Activated CD4-positive, alpha-beta T cell treated with anti-CD3 and anti-CD28 coated beads for 36 hours (primary cell): Measurements from ENCODE around the gene GRPEL1. TPM values are rescaled to one million over a fixed set of nuclear protein-coding genes. Genes with fewer than 3 reads are reported as not detected.

Experiments
- ATAC-seq: fragments of 200-7000 bp; cut with Tn5 transposase; one replicate; pipeline ENCODE4 v1.10.0; 2021; ENCODE audit warnings: mild to moderate bottlenecking, moderate library complexity
- CTCF ChIA-PET: fragments of 350-600 bp; sonication (Branson Sonifier 250); formaldehyde crosslinking; loops from one replicate; lab custom pipeline; 2021; ENCODE audit warnings: antibody characterized with exemption; lab: Charles Lee
- POLR2A ChIA-PET: fragments of 350-600 bp; sonication (Branson Sonifier 250); formaldehyde crosslinking; loops from one replicate; lab custom pipeline; 2021; ENCODE audit warnings: antibody characterized with exemption, inconsistent platforms; lab: Charles Lee
- DNase-seq: peaks from one replicate; pipeline ENCODE4 v3.0.0-alpha.2; 2020
- H3K27ac Mint-ChIP-seq: one replicate; pipeline ENCODE4 v1.8.0; 2021; ENCODE audit warnings: mixed read lengths
- H3K27me3 Mint-ChIP-seq: one replicate; pipeline ENCODE4 v1.8.0; 2021; ENCODE audit warnings: mixed read lengths
- H3K36me3 Mint-ChIP-seq: one replicate; pipeline ENCODE4 v1.8.0; 2021; ENCODE audit warnings: low read depth, mixed read lengths
- H3K4me1 Mint-ChIP-seq: one replicate; pipeline ENCODE4 v1.8.0; 2021; ENCODE audit warnings: mixed read lengths
- H3K4me3 Mint-ChIP-seq: one replicate; pipeline ENCODE4 v1.8.0; 2021; ENCODE audit warnings: mild to moderate bottlenecking, moderate library complexity, mixed read lengths
- H3K9me3 Mint-ChIP-seq: one replicate; pipeline ENCODE4 v1.8.0; 2021; ENCODE audit warnings: low read depth, mixed read lengths
- intact Hi-C, 2 experiments: fragments of 100-400 bp; cut with DNase I in 1 of 2; cut with micrococcal nuclease in 1 of 2; formaldehyde crosslinking; loops; one replicate each; pipeline versions ENCODE4 v1.14.2 to v1.15.1; 2022 to 2024; cut with DNase I, micrococcal nuclease
- total RNA-seq, 2 experiments: library from RNA; stranded (reverse); gene quantifications; one replicate each; pipeline ENCODE4 v1.2.3, GENCODE V29; 2021

The GRPEL1 gene
- total RNA-seq, 2 experiments from 2014 or later: 81.0 to 93.0 TPM

- H3K4me3 Mint-ChIP-seq: peak overlapping the region; percentile 86
- DNase-seq (no peak), ATAC-seq (no peak)
- intact Hi-C loops: loop anchor here in 1 of 2 experiments (10.0 kb wide), 1 partner anchor 131 kb away; no protein-coding TSS in a partner anchor
- H3K27ac Mint-ChIP-seq: peak overlapping the region; percentile 73
- H3K4me1 Mint-ChIP-seq: peaks cover 54% of the 10 kb centered on the region
- H3K27me3 Mint-ChIP-seq: peaks cover 3% of the 10 kb centered on the region
- POLR2A ChIA-PET: interaction anchor here (0.6 kb wide), 2 partner anchors 13 to 22 kb away, joined by 5 to 16 read pairs; no protein-coding TSS in a partner anchor
- CTCF ChIA-PET: interaction anchor here (1.0 to 8.9 kb wide), 5 partner anchors 11 to 56 kb away, joined by 3 to 126 read pairs (median 3); partner anchors contain the start of gene GRPEL1
- H3K36me3 Mint-ChIP-seq: peaks cover 4% of the 10 kb centered on the region
- H3K9me3 Mint-ChIP-seq: no peaks in the 10 kb centered on the region
Observed at GRCh38 chr4:7045553-7045952, 22.3 kb downstream of the GRPEL1 start.

- intact Hi-C loops: loop anchor here in 1 of 2 experiments (1.0 to 10.0 kb wide), 2 partner anchors 24 to 130 kb away; partner anchors contain the start of gene GRPEL1
- Mint-ChIP-seq H3K4me1 (peaks cover 52% of the 10 kb centered on the region), H3K27ac (peak overlapping the region; percentile 67), H3K9me3 (no peaks in the 10 kb centered on the region), H3K27me3 (peaks cover 3% of the 10 kb centered on the region), H3K4me3 (peak overlapping the region; percentile 86), H3K36me3 (peaks cover 4% of the 10 kb centered on the region)
- CTCF ChIA-PET: interaction anchor here (0.5 to 8.9 kb wide), 12 partner anchors 8 to 338 kb away, joined by 3 to 126 read pairs (median 4); partner anchors contain the start of gene GRPEL1
- POLR2A ChIA-PET: interaction anchor here (0.6 to 2.6 kb wide), 2 partner anchors 10 to 24 kb away, joined by 3 to 12 read pairs; partner anchors contain the start of gene GRPEL1
- ATAC-seq (no peak), DNase-seq (no peak)
Observed at GRCh38 chr4:7044137-7044930, 23.5 kb downstream of the GRPEL1 start.

- Mint-ChIP-seq H3K4me1 (peaks cover 46% of the 10 kb centered on the region), H3K4me3 (peak within 1 kb of the TSS; percentile 86), H3K9me3 (no peaks in the 10 kb centered on the region), H3K27ac (peak within 1 kb of the TSS; percentile 77), H3K36me3 (no peaks in the 10 kb centered on the region), H3K27me3 (peaks cover 3% of the 10 kb centered on the region)
- peak; percentile 47 for ATAC-seq
- ChIA-PET POLR2A (interaction anchor here (0.6 to 2.6 kb wide), 3 partner anchors 11 to 135 kb away, joined by 3 to 12 read pairs (median 3); partner anchors contain the start of gene GRPEL1), CTCF (interaction anchor here (0.5 to 8.9 kb wide), 20 partner anchors 9 to 369 kb away, joined by 3 to 126 read pairs (median 4); partner anchors contain the start of gene GRPEL1)
- DNase-seq: peak; percentile 70
- intact Hi-C loops: loop anchor here (1.0 to 10.0 kb wide), 10 partner anchors 25 to 403 kb away; partner anchors contain the start of genes GRPEL1 (in 2 of the 2), BLOC1S4 (in 1 of the 2), KIAA0232 (in 1 of the 2) and MRFAP1 (in 1 of the 2)
Observed at GRCh38 chr4:7043284-7044136, 24.4 kb downstream of the GRPEL1 start, which contains the start of gene TADA2B. Gene TADA2B (plus strand): TSS chr4:7043372. CDS start chr4:7043580, 208 bp downstream.

- POLR2A ChIA-PET: interaction anchor here (0.8 to 2.6 kb wide), 3 partner anchors 25 to 134 kb away, joined by 3 to 12 read pairs (median 3); partner anchors contain the start of gene GRPEL1
- intact Hi-C loops: loop anchor here (1.0 to 10.0 kb wide), 11 partner anchors 26 to 402 kb away; partner anchors contain the start of genes BLOC1S4 (in 1 of the 2), GRPEL1 (in 1 of the 2), KIAA0232 (in 1 of the 2) and MRFAP1 (in 1 of the 2)
- Mint-ChIP-seq H3K27me3 (peaks cover 3% of the 10 kb centered on the region), H3K36me3 (no peaks in the 10 kb centered on the region), H3K27ac (peak overlapping the region; percentile 77), H3K4me3 (peak overlapping the region; percentile 84), H3K9me3 (no peaks in the 10 kb centered on the region), H3K4me1 (peaks cover 46% of the 10 kb centered on the region)
- CTCF ChIA-PET: interaction anchor here (0.8 to 8.9 kb wide), 15 partner anchors 10 to 368 kb away, joined by 3 to 126 read pairs (median 4); partner anchors contain the start of gene GRPEL1
- DNase-seq: peak; percentile 95
- ATAC-seq: peak; percentile 87
Observed at GRCh38 chr4:7042503-7043283, 25.2 kb downstream of the GRPEL1 start.

- ChIA-PET POLR2A (interaction anchor here (0.8 to 2.6 kb wide), 3 partner anchors 26 to 54 kb away, joined by 3 to 12 read pairs (median 7); partner anchors contain the start of gene GRPEL1), CTCF (interaction anchor here (0.7 to 8.9 kb wide), 9 partner anchors 12 to 196 kb away, joined by 3 to 126 read pairs (median 4); partner anchors contain the start of gene GRPEL1)
- H3K4me1 Mint-ChIP-seq: peaks cover 44% of the 10 kb centered on the region
- DNase-seq: no peak
- intact Hi-C loops: loop anchor here (1.0 to 10.0 kb wide), 4 partner anchors 55 to 368 kb away; a partner anchor contains a TSS
- peaks cover 3% of the 10 kb centered on the region for H3K27me3 Mint-ChIP-seq
- no peak for ATAC-seq
- H3K36me3 Mint-ChIP-seq: no peaks in the 10 kb centered on the region
- no peak overlapping the region for H3K27ac Mint-ChIP-seq
- H3K9me3 Mint-ChIP-seq: no peaks in the 10 kb centered on the region
- H3K4me3 Mint-ChIP-seq: peak overlapping the region; percentile 66
Observed at GRCh38 chr4:7041801-7042502, 25.9 kb downstream of the GRPEL1 start.

GRCh38 chr4:7041246-7041645 lies 26.6 kb downstream of the GRPEL1 start:
- H3K9me3 Mint-ChIP-seq: no peaks in the 10 kb centered on the region
- CTCF ChIA-PET: interaction anchor here (0.7 to 8.9 kb wide), 5 partner anchors 11 to 197 kb away, joined by 3 to 126 read pairs (median 3); partner anchors contain the start of gene GRPEL1
- no peaks in the 10 kb centered on the region for H3K36me3 Mint-ChIP-seq
- peaks cover 3% of the 10 kb centered on the region for H3K27me3 Mint-ChIP-seq
- no peak overlapping the region for H3K27ac Mint-ChIP-seq
- POLR2A ChIA-PET: interaction anchor here (1.1 kb wide), 1 partner anchor 27 kb away, joined by 7 read pairs; the partner anchor contains the start of gene GRPEL1
- ATAC-seq (no peak), DNase-seq (no peak)
- intact Hi-C loops: loop anchor here in 1 of 2 experiments (10.0 kb wide), 1 partner anchor 126 kb away; no protein-coding TSS in a partner anchor
- H3K4me1 Mint-ChIP-seq: peaks cover 37% of the 10 kb centered on the region
- H3K4me3 Mint-ChIP-seq: no peak overlapping the region

- Mint-ChIP-seq H3K36me3 (no peaks in the 10 kb centered on the region), H3K4me3 (no peak overlapping the region), H3K27me3 (peaks cover 3% of the 10 kb centered on the region), H3K9me3 (no peaks in the 10 kb centered on the region), H3K4me1 (peaks cover 32% of the 10 kb centered on the region), H3K27ac (no peak overlapping the region)
- intact Hi-C loops: loop anchor here in 1 of 2 experiments (10.0 kb wide), 1 partner anchor 126 kb away; no protein-coding TSS in a partner anchor
- CTCF ChIA-PET: interaction anchor here (1.0 to 8.9 kb wide), 2 partner anchors 14 to 28 kb away, joined by 3 to 126 read pairs; partner anchors contain the start of gene GRPEL1
- POLR2A ChIA-PET: interaction anchor here (1.1 kb wide), 1 partner anchor 27 kb away, joined by 7 read pairs; the partner anchor contains the start of gene GRPEL1
- no peak for ATAC-seq
- DNase-seq: no peak
Observed at GRCh38 chr4:7040765-7041164, 27.1 kb downstream of the GRPEL1 start.

GRCh38 chr4:7037425-7037824 lies 30.4 kb downstream of the GRPEL1 start:
- H3K36me3 Mint-ChIP-seq: no peaks in the 10 kb centered on the region
- intact Hi-C loops: no loop called here
- ChIA-PET CTCF (no interaction called here), POLR2A (no interaction called here)
- H3K27me3 Mint-ChIP-seq: peaks cover 3% of the 10 kb centered on the region
- no peak overlapping the region for H3K27ac Mint-ChIP-seq
- ATAC-seq (peak; percentile 51), DNase-seq (no peak)
- H3K4me3 Mint-ChIP-seq: no peak overlapping the region
- H3K9me3 Mint-ChIP-seq: no peaks in the 10 kb centered on the region
- H3K4me1 Mint-ChIP-seq: peaks cover 14% of the 10 kb centered on the region
